LNCAP (cell line): ENCODE measurements around the gene TBL1XR1.

Experiments
- TF ChIP-seq, protein P1 (sequence below): fragments of 450-650 bp; IDR thresholded peaks from 2 replicates; pipeline ENCODE4 v1.5.1; 2017; ENCODE audit warnings: mild to moderate bottlenecking

Gene TBL1XR1

DNA sequence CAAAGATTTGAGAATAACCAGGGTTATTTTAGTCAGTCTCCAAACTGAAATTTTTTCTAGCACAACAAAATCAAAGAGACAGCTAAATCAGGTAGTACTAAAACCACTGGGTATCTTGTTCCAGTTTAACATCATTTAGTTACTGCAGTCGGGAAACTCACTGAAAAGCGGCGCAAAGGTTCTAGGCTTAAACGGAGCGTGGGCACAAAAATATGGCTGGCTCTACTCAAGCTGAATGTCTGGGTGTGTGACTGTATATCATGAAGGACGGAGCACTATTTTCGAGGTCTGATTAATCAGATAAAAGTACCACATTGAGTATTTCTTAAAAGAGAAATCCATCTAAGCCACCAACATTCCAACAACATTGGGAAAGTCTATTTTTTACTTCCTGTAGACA is 152.1 kb downstream of the TBL1XR1 start:
- TF ChIP-seq, protein P1, sequence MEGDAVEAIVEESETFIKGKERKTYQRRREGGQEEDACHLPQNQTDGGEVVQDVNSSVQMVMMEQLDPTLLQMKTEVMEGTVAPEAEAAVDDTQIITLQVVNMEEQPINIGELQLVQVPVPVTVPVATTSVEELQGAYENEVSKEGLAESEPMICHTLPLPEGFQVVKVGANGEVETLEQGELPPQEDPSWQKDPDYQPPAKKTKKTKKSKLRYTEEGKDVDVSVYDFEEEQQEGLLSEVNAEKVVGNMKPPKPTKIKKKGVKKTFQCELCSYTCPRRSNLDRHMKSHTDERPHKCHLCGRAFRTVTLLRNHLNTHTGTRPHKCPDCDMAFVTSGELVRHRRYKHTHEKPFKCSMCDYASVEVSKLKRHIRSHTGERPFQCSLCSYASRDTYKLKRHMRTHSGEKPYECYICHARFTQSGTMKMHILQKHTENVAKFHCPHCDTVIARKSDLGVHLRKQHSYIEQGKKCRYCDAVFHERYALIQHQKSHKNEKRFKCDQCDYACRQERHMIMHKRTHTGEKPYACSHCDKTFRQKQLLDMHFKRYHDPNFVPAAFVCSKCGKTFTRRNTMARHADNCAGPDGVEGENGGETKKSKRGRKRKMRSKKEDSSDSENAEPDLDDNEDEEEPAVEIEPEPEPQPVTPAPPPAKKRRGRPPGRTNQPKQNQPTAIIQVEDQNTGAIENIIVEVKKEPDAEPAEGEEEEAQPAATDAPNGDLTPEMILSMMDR, result no peak

DNA sequence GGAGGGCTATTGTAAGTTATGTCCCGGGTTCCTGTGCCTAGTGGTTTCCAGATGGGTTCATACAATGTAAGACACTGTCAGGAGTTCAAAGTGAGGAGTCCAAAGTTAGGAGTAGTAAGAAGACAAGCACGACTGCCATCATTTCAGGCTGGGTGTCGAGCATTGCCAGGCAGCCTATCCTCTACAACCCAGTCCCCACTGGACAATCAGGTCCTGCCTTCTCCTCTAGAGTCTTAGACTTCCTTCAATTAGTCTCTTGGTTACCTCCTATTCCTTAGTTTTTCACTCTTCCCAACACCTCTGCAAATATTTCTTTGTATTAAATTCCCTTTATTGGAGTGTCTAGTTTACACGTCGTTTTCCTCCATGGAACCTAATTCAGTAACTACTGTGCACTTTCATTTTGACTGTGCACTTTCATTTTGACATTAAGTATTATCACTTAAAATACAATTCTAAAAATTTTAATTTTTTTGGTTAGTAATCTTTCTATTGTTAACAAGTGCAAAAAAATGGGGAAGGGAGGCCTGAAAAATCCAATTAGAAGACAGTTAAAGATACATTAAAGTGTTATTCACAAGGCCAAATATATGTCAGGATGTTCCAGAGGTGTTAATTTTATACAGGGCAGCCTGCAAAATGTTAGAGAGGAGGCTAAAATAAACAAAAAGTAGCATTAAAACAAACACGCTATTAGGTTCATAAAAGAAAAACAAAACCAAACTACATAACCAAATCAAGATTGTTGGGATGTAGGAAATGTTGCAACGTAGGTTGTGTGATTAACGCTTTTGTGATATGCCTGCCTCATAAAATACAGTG is 155.3 kb downstream of the TBL1XR1 start:
- TF ChIP-seq, protein P1, result no peak

GRCh38 chr3:177041021-177041729 is 156.1 kb downstream of the TBL1XR1 start:
- TF ChIP-seq, protein P1, result no peak

DNA sequence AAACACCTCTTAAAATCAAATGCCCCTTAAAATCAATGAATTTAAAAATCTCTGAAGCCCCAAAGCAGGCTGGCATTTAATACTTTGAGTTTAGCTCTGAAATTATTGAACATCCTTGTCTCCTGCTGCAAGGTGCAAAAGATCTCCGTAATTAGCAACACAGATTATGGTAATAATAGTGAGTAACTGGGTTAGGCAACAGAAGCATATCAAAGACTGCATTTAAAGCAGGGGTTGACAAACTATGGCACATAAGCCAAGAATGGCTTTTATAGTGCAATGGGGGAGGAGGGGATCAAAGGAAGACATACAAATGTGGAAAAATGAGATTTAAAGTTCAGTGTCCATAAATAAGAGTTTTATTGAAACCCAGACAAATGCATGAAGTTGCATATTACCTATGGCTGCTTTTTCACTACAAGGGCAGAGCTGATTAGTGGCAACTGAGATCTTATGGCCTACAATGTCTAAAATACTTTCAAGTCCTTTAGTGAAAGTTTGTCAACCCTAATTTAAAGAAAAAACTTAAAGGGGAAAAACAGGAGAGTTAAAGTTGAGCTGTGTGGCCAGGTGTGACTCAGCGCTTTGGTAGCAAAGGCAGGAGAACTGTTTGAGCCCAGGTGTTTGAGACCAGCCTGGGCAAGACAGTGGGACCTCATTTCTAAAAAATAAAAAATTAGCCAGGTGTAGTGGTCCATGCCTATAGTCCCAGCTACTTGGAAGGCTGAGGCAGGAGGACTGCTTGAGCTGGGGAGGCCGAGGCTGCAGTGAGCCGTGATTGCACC is 157.6 kb downstream of the TBL1XR1 start:
- TF ChIP-seq, protein P1, result no peak

DNA sequence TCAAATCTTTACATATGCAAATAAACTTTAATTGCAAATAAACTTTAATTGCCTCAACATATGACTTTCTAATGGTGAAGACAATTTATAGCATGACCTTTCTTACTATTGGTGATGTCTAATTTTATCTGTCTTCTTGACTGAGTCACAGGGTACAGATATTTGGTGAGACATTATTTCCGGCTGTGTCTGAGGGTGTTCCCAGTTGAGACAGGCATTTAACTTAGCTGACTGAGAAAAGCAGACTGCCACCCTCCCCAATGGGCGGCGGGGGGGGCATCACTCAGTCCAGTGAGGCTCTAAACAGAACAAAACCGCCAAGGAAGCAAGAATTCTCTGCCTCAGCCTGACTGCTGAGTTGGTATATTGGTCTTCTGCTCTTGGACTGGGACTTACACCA is 160.0 kb downstream of the TBL1XR1 start:
- TF ChIP-seq, protein P1, result no peak

- TF ChIP-seq, protein P1, result no peak
Observed at GRCh38 chr3:177035676-177036075, 161.6 kb downstream of the TBL1XR1 start.

GRCh38 chr3:177034832-177035475 is 162.3 kb downstream of the TBL1XR1 start:
- TF ChIP-seq, protein P1, result no peak
